Glutamatergic neuron (in vitro differentiated cells): ENCODE data around the gene ATL1. TPM values are rescaled to one million over a fixed set of nuclear protein-coding genes. Genes with fewer than 3 reads are reported as not detected.

Experiments used
- DNase-seq: peaks from one replicate; pipeline ENCODE4 v3.0.0; 2022
- H3K27ac Mint-ChIP-seq: one replicate; pipeline ENCODE4 v1.8.0; 2020; ENCODE audit warnings: mild to moderate bottlenecking, mixed read lengths, inconsistent platforms; ENCODE audit not compliant: unreplicated experiment
- H3K27me3 Mint-ChIP-seq: one replicate; pipeline ENCODE4 v1.8.0; 2020; ENCODE audit warnings: mild to moderate bottlenecking, moderate library complexity, mixed read lengths, inconsistent platforms; ENCODE audit not compliant: unreplicated experiment
- H3K36me3 Mint-ChIP-seq: one replicate; pipeline ENCODE4 v1.8.0; 2020; ENCODE audit warnings: mild to moderate bottlenecking, mixed read lengths, inconsistent platforms; ENCODE audit not compliant: unreplicated experiment
- H3K4me1 Mint-ChIP-seq: one replicate; pipeline ENCODE4 v1.8.0; 2020; ENCODE audit warnings: mild to moderate bottlenecking, low read depth, mixed read lengths, inconsistent platforms; ENCODE audit not compliant: unreplicated experiment
- H3K4me3 Mint-ChIP-seq: one replicate; pipeline ENCODE4 v1.8.0; 2020; ENCODE audit warnings: mild to moderate bottlenecking, mixed read lengths, inconsistent platforms; ENCODE audit not compliant: unreplicated experiment
- H3K9me3 Mint-ChIP-seq: one replicate; pipeline ENCODE4 v1.8.0; 2020; ENCODE audit warnings: mild to moderate bottlenecking, moderate library complexity, mixed read lengths, inconsistent platforms; ENCODE audit not compliant: unreplicated experiment
- CTCF ChIP-seq: fragments of 200-600 bp; sonication (generic); IDR thresholded peaks from one replicate; pipeline ENCODE4 v1.5.0; 2021; ENCODE audit not compliant: partially characterized antibody, unreplicated experiment
- total RNA-seq: library from RNA; stranded (reverse); fragmentation: NEBNext Ultra II Directional; extraction: Animal tissue kit (Norgen Biotek cat#: 25700); gene quantifications from one replicate; pipeline ENCODE4 v1.2.1, GENCODE V29; 2021; ENCODE audit not compliant: unreplicated experiment

ATL1 gene
- total RNA-seq, 1 donor from 2014 or later: 44.0 TPM

GRCh38 chr14:50599700-50600444 lies 39.9 kb downstream of the ATL1 start:
- H3K4me3 Mint-ChIP-seq: no peak overlapping the region
- H3K9me3 Mint-ChIP-seq: no peaks in the 10 kb centered on the region
- no peaks in the 10 kb centered on the region for H3K27me3 Mint-ChIP-seq
- no peak for TF ChIP-seq CTCF
- no peak overlapping the region for H3K27ac Mint-ChIP-seq
- peaks cover 2% of the 10 kb centered on the region for H3K4me1 Mint-ChIP-seq
- no peak for DNase-seq
- H3K36me3 Mint-ChIP-seq: no peaks in the 10 kb centered on the region

- Mint-ChIP-seq H3K27me3 (no peaks in the 10 kb centered on the region), H3K4me1 (peaks cover 2% of the 10 kb centered on the region), H3K36me3 (no peaks in the 10 kb centered on the region), H3K9me3 (no peaks in the 10 kb centered on the region), H3K4me3 (no peak overlapping the region), H3K27ac (no peak overlapping the region)
- no peak for TF ChIP-seq CTCF
- no peak for DNase-seq
Observed at GRCh38 chr14:50600849-50601248, 40.9 kb downstream of the ATL1 start.

GRCh38 chr14:50601394-50601793 lies 41.4 kb downstream of the ATL1 start:
- Mint-ChIP-seq H3K4me1 (peaks cover 2% of the 10 kb centered on the region), H3K36me3 (no peaks in the 10 kb centered on the region), H3K27me3 (no peaks in the 10 kb centered on the region), H3K4me3 (no peak overlapping the region), H3K9me3 (no peaks in the 10 kb centered on the region), H3K27ac (no peak overlapping the region)
- no peak for TF ChIP-seq CTCF
- no peak for DNase-seq

GRCh38 chr14:50602035-50602434 lies 42.1 kb downstream of the ATL1 start:
- no peak overlapping the region for H3K27ac Mint-ChIP-seq
- no peaks in the 10 kb centered on the region for H3K36me3 Mint-ChIP-seq
- no peaks in the 10 kb centered on the region for H3K9me3 Mint-ChIP-seq
- TF ChIP-seq CTCF: no peak
- no peaks in the 10 kb centered on the region for H3K27me3 Mint-ChIP-seq
- DNase-seq: no peak
- H3K4me3 Mint-ChIP-seq: no peak overlapping the region
- H3K4me1 Mint-ChIP-seq: peaks cover 2% of the 10 kb centered on the region

- no peaks in the 10 kb centered on the region for H3K36me3 Mint-ChIP-seq
- no peaks in the 10 kb centered on the region for H3K27me3 Mint-ChIP-seq
- no peak overlapping the region for H3K4me3 Mint-ChIP-seq
- no peaks in the 10 kb centered on the region for H3K9me3 Mint-ChIP-seq
- no peak for TF ChIP-seq CTCF
- H3K4me1 Mint-ChIP-seq: peaks cover 2% of the 10 kb centered on the region
- no peak for DNase-seq
- H3K27ac Mint-ChIP-seq: no peak overlapping the region
Observed at GRCh38 chr14:50603565-50603964, 43.6 kb downstream of the ATL1 start.
